Heart right ventricle (tissue), 16 donors: ENCODE data around the gene FBF1. TPM values are rescaled to one million over a fixed set of nuclear protein-coding genes. Genes with fewer than 3 reads are reported as not detected.

Source experiments
- ATAC-seq, 8 donors: fragments of 200-7000 bp; cut with Tn5 transposase; one replicate each; pipeline ENCODE4 v1.9.1; 2020; ENCODE audit warnings: mild to moderate bottlenecking in 8 of 8, moderate library complexity in 8 of 8, moderate number of reproducible peaks in 1 of 8
- DNase-seq, 2 donors: peaks; one replicate each; pipeline ENCODE4 v3.0.0-alpha.2; 2020
- H3K27ac ChIP-seq, 10 donors: fragments of 200-600 bp; sonication (generic) in 2 of 10; one replicate each; pipeline versions ENCODE4 v1.5.0 to v1.8.0; 2020 to 2022; ENCODE audit warnings: mild to moderate bottlenecking in 3 of 10
- H3K27me3 ChIP-seq, 7 donors: fragments of 200-600 bp; one replicate each; pipeline ENCODE4 v1.8.0; 2021 to 2022; ENCODE audit warnings: mild to moderate bottlenecking in 2 of 7
- H3K36me3 ChIP-seq, 9 donors: fragments of 200-600 bp; sonication (generic) in 1 of 9; one replicate each; pipeline versions ENCODE4 v1.5.0 to v1.8.0; 2020 to 2022; ENCODE audit warnings: mild to moderate bottlenecking in 2 of 9
- H3K4me1 ChIP-seq, 9 donors: fragments of 200-600 bp; sonication (generic) in 1 of 9; one replicate each; pipeline versions ENCODE4 v1.5.0 to v1.8.0; 2020 to 2022; ENCODE audit warnings: mild to moderate bottlenecking in 4 of 9
- H3K4me3 ChIP-seq, 10 donors: fragments of 200-600 bp; sonication (generic) in 2 of 10; one replicate each; pipeline versions ENCODE4 v1.5.0 to v1.8.0; 2020 to 2022; ENCODE audit warnings: mild to moderate bottlenecking in 7 of 10, moderate library complexity in 2 of 10
- H3K9me3 ChIP-seq, 11 donors: fragments of 200-600 bp in 10 of 11; sonication (generic) in 2 of 11; one replicate each; pipeline versions ENCODE4 v1.5.0 to v1.8.0; 2013 to 2022; ENCODE audit warnings: mild to moderate bottlenecking in 2 of 11, control low read depth in 1 of 11, moderate library complexity in 1 of 11
- WGBS, 2 donors: extraction: QIAGEN DNeasy Blood & Tissue Kit; methylation state at CpG; one replicate each; pipeline ENCODE4 v1.1.7; 2013; ENCODE audit warnings: inconsistent platforms in 1 of 2; 5-methylcytosine and 5-hydroxymethylcytosine counted together
- intact Hi-C, 10 donors: fragments of 100-400 bp; cut with DNase I; formaldehyde crosslinking; loops; one replicate each; pipeline versions ENCODE4 v1.11.1 to v1.14.2; 2022
- polyA plus RNA-seq, 2 donors: library from polyadenylated mRNA; stranded (reverse); fragments of 200-250 nt; gene quantifications; one replicate each; pipeline ENCODE4 v1.2.3, GENCODE V29; 2013
- total RNA-seq, 10 donors: library from RNA; stranded (reverse); fragmentation: NEBNext Ultra II Directional in 3 of 10; extraction: Animal tissue kit (Norgen Biotek cat#: 25700) in 3 of 10; gene quantifications; one replicate each; pipeline versions ENCODE4 v1.2.1 to v1.2.4, GENCODE V29; 2021 to 2023
- TF ChIP-seq, protein P1 (sequence below), 9 donors: fragments of 200-600 bp; sonication (generic) in 2 of 9; IDR thresholded peaks; one replicate each; pipeline versions ENCODE4 v1.5.0 to v1.8.0; 2021 to 2022; ENCODE audit warnings: antibody characterized with exemption in 9 of 9, mild to moderate bottlenecking in 5 of 9, moderate library complexity in 1 of 9
- donor health status: Arrhythmogenic right ventricular cardiomyopathy.
- donor health status: ischemic (EF 13 %, LVEDD 7.1; RV severe dilation, severe dysfunction).
- donor health status: healthy with polysubstance abuse.
- donor health status: DM: no; HTN: yes; CAD: no.
- donor health status: DM: no; HTN: no; CAD: no.
- donor health status: ischemic (EF 25% LVEDD 6.9; RV normal size, moderate dysfunction).
- donor health status: ischemic (EF 25% LVEDD 5.7; RV mildly dilated, moderate dysfunction).
- donor health status: healthy.
- donor health status: DM: yes; HTN: yes; CAD: no.
- donor health status: Ischemic cardiomyopathy.
- donor health status: ischemic (EF 35%, LVEDD 5.7; RV mildly dilated, moderate dysfunction).
- donor health status: nonischemic (EF 11% LVEDD 7.7; RV severe dilation, severe dysfunction).
- donor health status: DM: yes; HTN: yes; CAD: no.
- donor health status: PGD.
- donor health status: ischemic (EF 29% LVEDD 5.4; RV normal size, mild dysfunction).
- donor health status: nonischemic (EF 23%, LVEDD 6.1; RV moderate dilation, normal function).

The FBF1 gene
- total and polyA plus RNA-seq, 12 donors = 1.6 to 8.3 (median 2.8) TPM

DNA sequence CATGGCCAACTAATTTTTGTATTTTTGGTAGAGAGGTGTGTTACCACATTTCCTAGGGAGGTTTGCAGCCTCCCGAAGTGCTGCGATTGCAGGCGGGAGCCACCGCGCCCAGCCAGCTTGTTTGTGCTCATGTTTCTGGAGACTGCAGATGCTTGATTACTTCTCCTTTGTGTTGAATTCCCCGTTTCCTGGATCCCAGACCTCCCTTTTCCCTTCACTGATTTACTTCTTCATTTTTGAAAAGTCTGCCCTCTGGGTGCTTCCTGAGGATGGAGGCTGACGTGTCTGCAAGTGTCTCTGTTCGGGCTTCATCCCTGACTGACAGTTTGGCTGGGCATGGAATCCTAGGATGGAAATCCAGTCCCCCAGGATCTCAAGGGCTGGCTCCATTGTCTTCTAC, 55.4 kb downstream of the FBF1 start:
- Histone ChIP-seq H3K4me1 (peaks cover 0 to 12% (median 0%) of the 10 kb centered on the region in 9 donors), H3K36me3 (peaks cover 0 to 29% (median 4%) of the 10 kb centered on the region in 9 donors), H3K27me3 (no peaks in the 10 kb centered on the region), H3K4me3 (no peak overlapping the region), H3K9me3 (no peaks in the 10 kb centered on the region), H3K27ac (no peak overlapping the region)
- intact Hi-C loops = no loop called here
- TF ChIP-seq, protein P1, sequence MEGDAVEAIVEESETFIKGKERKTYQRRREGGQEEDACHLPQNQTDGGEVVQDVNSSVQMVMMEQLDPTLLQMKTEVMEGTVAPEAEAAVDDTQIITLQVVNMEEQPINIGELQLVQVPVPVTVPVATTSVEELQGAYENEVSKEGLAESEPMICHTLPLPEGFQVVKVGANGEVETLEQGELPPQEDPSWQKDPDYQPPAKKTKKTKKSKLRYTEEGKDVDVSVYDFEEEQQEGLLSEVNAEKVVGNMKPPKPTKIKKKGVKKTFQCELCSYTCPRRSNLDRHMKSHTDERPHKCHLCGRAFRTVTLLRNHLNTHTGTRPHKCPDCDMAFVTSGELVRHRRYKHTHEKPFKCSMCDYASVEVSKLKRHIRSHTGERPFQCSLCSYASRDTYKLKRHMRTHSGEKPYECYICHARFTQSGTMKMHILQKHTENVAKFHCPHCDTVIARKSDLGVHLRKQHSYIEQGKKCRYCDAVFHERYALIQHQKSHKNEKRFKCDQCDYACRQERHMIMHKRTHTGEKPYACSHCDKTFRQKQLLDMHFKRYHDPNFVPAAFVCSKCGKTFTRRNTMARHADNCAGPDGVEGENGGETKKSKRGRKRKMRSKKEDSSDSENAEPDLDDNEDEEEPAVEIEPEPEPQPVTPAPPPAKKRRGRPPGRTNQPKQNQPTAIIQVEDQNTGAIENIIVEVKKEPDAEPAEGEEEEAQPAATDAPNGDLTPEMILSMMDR (IDR thresholded peaks at IDR 0.05) = no peak
- ATAC-seq (peak in 1 of 8 donors; percentile 12), DNase-seq (no peak)
- WGBS, 2 donors = 59 to 64% methylated on average over 8 of the region's 8 CpGs

DNA sequence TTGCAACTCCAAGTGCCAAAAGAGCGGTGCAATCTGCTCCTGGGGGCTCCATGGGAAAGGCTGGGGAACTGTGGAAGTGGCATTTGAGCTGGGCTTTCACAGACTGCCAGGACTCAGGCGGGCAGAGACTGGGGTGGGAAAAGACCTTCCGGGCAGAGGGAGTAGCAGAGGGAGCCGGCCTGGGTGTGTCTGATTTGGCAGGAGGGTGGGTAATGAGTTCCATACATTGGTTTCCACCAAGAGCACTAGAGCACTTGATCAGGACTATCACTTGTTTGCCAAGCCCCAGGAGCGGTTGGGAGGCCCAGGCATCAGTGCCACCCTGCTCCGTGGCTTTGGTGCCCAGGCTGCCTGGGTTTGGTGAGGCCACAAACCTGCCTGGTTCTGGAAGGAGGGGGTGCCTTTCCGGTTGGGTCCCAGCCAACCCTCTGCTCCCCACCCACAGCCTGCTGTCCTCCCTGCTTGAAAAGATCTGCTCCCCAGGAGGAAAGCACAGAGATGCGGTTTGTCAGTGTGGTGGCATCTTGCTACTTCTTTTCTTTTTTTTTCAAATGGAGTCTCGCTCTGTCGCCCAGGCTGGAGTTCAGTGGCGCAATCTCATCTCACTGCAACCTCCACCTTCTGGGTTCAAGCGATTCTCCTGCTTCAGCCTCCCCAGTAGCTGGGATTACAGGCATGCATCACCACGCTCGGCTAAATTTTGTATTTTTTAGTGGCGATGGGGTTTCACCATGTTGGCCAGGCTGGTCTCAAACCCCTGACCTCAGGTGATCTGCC, 59.0 kb downstream of the FBF1 start:
- Histone ChIP-seq H3K36me3 (no peaks in the 10 kb centered on the region), H3K4me1 (peaks cover 0 to 22% (median 3%) of the 10 kb centered on the region in 9 donors), H3K9me3 (no peaks in the 10 kb centered on the region), H3K27ac (no peak overlapping the region), H3K27me3 (peaks cover 0 to 8% (median 0%) of the 10 kb centered on the region in 7 donors), H3K4me3 (no peak overlapping the region)
- 90% methylated on average over 15 of the region's 15 CpGs for WGBS, 2 donors
- no peak for DNase-seq
- TF ChIP-seq, protein P1 (IDR thresholded peaks at IDR 0.05) = no peak
- ATAC-seq = no peak
- intact Hi-C loops = no loop called here

DNA sequence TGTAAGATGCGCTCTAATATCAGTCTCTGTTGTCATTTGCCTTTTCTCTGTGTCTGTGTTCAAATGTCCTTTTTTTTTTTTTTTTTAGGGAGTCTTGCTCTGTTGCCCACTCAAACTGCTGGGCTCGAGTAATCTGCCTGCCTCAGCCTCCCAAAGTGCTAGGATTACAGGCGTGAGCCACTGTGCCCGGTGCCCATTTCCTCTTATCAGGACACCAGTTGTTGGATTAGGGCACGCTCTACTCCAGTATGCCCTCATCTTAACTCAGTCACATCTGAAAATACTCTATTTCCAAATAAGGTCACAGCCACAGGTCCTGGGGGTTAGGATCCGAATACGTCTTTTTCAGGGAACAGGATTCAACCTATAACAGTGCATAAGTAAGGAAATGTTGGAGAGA, 60.6 kb downstream of the FBF1 start:
- 74 to 77% methylated on average over 7 of the region's 7 CpGs for WGBS, 2 donors
- intact Hi-C loops = no loop called here
- Histone ChIP-seq H3K4me1 (peaks cover 16 to 33% (median 19%) of the 10 kb centered on the region in 9 donors), H3K4me3 (no peak overlapping the region), H3K27ac (no peak overlapping the region), H3K9me3 (no peaks in the 10 kb centered on the region), H3K27me3 (peaks cover 0 to 18% (median 0%) of the 10 kb centered on the region in 7 donors), H3K36me3 (peaks cover 0 to 12% (median 3%) of the 10 kb centered on the region in 9 donors)
- TF ChIP-seq, protein P1 (IDR thresholded peaks at IDR 0.05) = no peak
- no peak for DNase-seq
- ATAC-seq = no peak

DNA sequence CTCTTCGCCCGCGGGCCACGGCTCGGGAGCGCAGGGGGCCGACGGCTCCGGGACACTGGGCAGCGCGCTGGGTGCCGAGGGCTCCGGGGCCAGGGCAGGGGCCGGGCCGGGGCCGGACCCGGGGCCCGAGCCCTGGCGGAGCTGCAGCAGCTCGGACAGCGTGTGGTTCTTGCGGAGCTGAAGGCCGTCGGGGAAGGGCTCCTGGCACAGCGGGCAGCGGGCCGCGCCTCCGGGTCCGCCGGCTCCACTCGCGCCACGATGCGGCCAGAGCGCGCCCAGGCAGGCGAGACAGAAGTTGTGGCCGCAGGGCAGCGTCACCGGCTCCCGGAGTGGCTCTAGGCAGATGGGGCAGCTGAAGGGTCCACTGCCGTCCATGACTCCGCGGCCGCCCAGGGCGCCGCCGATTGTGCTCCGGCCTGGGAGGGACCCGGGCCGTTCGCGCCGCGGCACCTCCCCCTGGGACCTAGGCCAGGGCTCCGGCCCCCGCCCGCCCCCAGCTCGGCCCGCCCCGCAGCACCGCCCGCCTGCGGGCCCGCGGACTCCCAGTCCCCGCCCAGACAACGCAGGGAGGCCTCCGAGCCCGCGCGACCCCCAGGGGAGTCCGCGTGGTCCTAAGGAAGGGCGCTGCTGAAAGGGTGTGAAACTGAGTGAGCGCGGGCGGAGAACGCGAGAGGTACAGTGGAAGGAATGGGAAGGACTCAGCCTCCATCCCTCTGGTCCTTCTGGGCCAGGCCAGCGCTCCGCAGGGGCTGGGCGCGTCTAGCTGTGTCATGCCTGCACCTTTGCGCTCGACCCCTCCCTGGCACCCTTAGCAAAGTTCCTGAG, 62.5 kb downstream of the FBF1 start, which contains the start of gene TRIM47:
Gene TRIM47, minus strand, starts transcription at position 408 of the 825 bp plus-strand sequence. Its CDS starts 33 bp downstream, at position 375.
- H3K4me3 ChIP-seq = peak within 1 kb of the TSS; percentile 58 to 87 (median 72)
- H3K4me1 ChIP-seq = peaks cover 22 to 46% (median 37%) of the 10 kb centered on the region in 9 donors
- peak within 1 kb of the TSS; percentile 77 to 100 (median 96) for H3K27ac ChIP-seq
- intact Hi-C loops = loop anchor here in 4 of 10 donors (1.0 to 10.0 kb wide), 5 partner anchors 24 to 104 kb away; partner anchors contain the start of genes UNK (in 1 of the 4) and WBP2 (in 1 of the 4)
- 1 to 2% methylated on average over 62 to 87 of the region's 87 CpGs for WGBS, 2 donors
- TF ChIP-seq, protein P1 (IDR thresholded peaks at IDR 0.05) = no peak
- peaks cover 0 to 30% (median 10%) of the 10 kb centered on the region in 9 donors for H3K36me3 ChIP-seq
- ATAC-seq (peak; percentile 38 to 75 (median 50)), DNase-seq (peak; percentile 72 to 85)
- no peaks in the 10 kb centered on the region for H3K9me3 ChIP-seq
- H3K27me3 ChIP-seq = peaks cover 0 to 18% (median 0%) of the 10 kb centered on the region in 7 donors
